ENCODE measurements around the gene MEAF6. TPM values are rescaled to one million over a fixed set of nuclear protein-coding genes. Genes with fewer than 3 reads are reported as not detected.

Gene MEAF6
- total RNA-seq, 1 donor from 2014 or later: 82.9 TPM

- DNase-seq: no peak
Measured at GRCh38 chr1:37483785-37484184, 30.8 kb downstream of the MEAF6 start.

DNA sequence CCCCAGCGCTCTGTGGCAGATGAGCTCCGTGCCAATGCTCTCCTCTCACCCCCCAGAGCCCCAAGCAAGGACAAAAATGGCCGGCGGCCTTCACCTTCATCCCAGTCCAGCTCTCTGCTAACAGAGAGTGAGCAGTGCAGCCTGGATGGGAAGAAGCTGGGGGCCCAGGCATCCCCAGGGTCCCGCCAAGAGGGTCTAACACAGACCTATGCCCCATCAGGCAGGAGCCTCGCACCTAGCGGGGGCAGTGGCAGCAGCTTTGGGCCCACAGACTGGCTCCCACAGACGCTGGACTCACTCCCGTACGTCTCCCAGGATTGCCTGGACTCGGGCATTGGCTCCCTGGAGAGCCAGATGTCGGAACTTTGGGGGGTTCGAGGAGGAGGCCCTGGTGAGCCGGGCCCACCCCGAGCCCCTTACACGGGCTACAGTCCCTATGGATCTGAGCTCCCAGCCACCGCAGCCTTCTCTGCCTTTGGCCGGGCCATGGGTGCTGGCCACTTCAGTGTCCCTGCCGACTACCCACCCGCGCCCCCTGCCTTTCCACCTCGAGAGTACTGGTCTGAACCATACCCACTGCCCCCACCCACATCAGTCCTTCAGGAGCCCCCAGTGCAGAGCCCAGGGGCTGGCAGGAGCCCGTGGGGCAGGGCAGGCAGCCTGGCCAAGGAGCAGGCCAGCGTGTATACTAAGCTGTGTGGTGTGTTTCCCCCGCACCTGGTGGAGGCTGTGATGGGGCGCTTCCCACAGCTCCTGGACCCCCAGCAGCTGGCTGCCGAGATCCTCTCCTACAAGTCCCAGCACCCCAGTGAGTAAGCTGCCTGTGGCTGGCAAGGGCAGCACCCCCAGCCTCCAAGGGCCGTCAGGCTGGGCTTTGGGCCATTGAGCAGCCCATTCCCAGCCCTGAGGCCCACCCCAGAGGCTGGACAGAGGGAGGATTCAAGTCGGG, 31.5 kb downstream of the MEAF6 start:
- no peak for DNase-seq

DNA sequence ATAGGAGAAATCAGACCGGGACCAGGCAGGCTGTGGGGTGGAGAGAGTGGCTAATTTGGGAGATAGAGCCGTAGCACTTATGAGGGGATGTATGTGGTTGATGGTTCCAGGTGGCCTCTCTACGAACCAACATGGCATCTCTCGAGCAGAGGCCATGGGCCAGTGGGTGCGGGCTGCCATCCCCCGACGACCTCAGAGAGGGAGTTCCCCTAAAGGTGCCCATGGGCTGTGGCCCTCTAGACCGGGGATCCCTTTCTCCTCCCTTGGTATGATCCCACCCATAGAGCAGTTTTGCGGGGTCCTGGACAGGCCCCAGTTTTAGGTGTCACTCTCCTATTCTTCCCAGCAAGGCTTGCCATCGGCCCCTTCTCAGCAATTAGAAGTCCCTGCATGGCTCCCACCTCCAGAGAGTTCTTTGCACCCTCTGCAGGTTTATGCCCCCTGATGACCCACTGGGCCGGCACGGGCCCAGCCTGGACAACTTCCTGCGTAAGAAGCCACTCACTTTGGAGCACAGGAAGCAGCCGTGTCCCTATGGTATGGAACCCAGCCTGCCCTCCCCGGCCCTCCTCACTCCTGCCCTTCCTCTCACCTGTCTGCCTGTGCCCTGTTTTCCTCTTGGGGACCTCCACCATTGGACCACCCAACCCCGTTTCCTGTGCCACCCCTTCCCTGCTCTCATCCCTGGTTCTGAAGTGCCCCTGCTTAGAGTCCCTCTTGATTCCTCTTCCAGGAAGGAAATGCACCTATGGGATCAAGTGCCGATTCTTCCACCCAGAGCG, 32.4 kb downstream of the MEAF6 start:
- no peak for DNase-seq

DNA sequence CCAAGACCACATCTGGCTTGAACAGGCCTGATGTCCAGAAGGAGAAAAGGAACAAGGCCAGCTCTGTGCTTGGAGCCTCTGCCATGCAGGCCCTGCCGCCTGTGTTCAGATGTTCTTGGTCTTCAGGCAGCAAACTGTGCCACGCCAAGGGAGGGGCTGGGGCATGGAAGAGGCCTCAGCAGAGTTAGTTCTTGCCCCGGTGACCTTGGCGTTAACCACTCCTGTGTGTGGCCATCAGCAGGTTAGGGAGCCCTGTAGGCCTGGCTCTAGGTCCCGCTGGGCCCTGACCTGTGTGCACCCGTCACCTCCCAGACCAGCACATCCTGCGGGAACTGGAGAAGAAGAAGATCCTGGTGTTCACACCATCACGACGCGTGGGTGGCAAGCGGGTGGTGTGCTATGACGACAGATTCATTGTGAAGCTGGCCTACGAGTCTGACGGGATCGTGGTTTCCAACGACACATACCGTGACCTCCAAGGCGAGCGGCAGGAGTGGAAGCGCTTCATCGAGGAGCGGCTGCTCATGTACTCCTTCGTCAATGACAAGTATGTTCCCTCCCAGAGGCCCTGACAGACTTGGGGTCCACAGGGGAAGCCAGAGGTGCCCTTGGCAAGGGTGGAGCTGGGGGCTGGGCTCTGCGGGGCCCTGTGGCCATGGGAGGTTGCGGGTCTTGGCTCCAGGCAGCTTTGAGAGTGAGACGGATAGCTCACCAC, 33.1 kb downstream of the MEAF6 start:
- DNase-seq: no peak

GRCh38 chr1:37480581-37481288, 33.8 kb downstream of the MEAF6 start:
- no peak for DNase-seq

- no peak for DNase-seq
Measured at GRCh38 chr1:37480125-37480466, 34.5 kb downstream of the MEAF6 start.

DNA sequence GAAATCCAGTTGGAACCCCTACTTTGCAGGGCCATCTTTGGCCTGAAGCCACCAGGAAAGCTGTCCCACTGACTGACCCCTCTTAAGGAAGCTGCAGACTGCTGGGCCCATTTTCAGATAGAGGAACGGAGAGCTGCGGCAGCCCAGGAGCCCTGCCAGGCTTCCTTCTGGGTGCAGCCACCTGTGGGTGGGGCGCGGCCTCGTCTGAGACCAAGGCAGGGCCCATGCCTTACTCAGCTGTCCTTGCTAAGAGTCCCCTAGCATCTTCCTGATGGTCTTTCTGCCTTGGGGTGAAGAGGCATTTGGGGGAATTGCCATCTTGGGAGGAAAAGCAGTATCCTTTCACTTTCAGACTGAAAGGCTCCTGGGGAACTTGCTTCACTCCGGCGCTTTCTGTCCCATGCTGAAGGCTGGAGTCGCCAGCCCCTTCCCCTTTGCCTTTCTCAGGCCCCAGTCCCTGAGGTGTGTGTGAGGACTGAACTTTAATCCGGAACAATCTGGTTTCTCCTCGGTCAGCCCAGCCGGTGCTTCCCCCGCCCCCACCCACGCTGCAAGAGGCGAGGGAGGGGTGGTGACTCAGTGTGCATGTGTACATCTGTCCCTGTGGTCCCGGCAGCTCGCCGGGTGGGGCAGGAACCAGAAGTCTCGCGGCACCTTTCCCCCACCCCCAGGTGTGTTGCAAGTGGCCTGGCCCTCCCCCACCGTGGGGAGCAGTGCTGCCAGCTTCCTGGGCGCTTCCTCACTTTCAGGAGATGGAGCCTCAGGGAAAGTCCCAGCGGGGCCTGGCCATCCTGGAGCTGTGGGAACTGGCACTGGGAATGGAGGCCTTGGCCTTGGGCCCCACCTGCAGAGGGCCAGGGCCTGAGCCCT, 35.1 kb downstream of the MEAF6 start:
- DNase-seq: peak; percentile 84

- DNase-seq: no peak
Measured at GRCh38 chr1:37478890-37479254, 35.7 kb downstream of the MEAF6 start.

- DNase-seq: no peak
Measured at GRCh38 chr1:37478451-37478881, 36.1 kb downstream of the MEAF6 start.

DNA sequence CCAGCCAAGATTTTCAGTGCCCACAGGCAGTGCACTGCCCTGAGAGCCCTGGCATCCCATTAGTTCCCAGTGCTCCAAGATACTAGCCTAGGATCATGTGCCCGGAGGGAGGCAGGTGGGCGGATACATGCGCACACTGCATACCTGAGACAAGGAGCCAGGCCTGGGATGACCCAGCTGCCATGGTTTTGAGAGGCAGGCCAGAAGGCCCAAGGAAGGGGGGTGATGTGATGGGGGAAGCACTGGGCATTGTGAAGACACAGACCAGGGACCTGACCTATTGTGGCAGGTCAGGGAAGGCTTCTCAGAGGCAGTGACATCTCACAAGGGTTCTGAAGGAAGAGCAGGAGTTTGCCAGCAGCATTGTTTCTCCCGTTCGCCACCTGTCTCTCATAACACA, 36.6 kb downstream of the MEAF6 start:
- no peak for DNase-seq

DNA sequence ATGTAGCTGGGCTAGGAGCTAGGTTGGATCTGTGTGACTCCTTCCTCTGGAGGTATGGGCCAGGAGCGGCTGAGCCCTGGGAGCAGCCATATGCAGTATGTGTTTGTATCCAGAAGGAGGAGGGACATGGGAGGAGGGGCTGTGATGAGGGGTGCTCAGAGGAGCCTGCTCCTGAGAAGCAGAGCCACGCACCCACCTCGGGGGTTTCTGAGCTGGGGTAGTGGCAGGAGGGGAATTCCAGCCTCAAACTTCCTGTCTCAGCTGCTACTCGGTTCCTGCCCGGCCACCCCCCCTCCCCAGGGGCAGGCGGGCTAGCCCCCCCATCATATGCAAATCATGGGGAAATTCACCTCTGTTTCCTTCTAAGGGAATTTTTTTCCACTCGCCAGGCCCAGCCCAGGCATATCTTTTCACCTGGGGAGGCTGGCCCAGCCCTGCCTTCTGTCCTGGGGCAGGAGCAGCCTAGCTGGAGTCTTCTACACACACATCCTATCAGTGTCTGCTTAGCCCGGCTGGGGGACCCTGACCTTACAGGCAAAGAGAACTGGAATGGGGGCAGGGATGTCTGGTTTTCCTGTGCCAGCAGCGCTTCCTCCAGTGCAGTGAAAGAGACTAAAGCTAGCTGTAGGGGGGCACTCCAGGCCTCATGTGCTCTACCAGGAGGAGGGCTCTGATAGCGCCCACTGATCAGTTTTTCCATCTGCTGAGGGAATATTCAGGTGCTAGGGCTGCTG, 37.2 kb downstream of the MEAF6 start:
- peak; percentile 75 for DNase-seq

DNA sequence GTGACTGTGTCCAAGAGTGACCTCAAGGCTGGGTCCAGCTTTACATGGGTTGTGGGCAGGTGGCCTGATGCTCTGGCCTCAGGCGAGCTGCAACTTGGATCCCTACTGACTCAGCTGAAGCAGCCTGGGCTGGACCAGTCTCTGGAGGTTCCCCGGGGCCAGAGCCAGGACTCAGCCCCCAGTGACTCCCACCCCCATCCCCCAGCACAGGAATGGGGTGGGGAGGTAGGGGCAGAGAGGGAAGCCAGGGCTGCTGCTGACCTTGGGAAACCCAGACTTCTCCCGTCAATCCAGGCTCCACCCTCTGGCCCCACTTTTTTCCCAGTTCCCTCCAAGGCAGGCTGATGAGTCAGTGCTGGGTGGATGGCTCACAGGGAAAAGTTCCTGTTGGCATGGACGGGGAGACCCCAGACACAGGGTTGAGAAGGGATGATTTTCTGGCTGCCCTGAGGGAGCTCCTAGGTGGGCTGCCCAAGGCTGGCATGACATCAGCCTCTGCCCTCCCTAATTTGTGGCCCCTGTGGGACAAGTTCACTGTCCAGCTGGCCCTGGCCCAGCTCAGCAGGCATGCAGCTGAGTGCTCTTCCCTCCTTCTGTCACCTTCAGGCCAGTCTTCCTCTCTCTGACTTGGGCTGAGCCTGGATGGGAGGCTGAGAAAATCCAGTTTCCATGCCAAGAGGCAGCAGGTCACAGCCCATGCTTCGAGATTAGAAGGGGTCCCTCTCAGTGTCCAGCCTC, 37.9 kb downstream of the MEAF6 start:
- DNase-seq: peak; percentile 84

DNA sequence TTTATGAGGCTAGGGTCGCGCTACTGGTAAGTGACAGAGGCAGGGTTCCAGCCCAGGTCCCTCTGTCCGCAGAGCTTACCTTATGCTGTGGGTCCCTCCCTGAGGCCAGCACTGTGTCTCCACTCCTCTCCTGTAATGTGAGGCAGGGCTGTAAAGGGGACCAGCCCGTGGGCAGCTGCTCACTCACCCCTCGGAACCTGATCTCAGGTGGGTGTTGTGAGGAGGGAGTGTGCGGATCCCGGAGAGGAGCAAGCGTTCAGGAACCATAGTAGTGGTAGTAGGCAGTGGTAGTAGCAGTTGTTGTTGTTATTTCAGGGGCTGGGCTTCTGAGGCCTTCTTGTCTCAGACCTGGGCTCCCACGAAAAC, 38.5 kb downstream of the MEAF6 start:
- no peak for DNase-seq

DNA sequence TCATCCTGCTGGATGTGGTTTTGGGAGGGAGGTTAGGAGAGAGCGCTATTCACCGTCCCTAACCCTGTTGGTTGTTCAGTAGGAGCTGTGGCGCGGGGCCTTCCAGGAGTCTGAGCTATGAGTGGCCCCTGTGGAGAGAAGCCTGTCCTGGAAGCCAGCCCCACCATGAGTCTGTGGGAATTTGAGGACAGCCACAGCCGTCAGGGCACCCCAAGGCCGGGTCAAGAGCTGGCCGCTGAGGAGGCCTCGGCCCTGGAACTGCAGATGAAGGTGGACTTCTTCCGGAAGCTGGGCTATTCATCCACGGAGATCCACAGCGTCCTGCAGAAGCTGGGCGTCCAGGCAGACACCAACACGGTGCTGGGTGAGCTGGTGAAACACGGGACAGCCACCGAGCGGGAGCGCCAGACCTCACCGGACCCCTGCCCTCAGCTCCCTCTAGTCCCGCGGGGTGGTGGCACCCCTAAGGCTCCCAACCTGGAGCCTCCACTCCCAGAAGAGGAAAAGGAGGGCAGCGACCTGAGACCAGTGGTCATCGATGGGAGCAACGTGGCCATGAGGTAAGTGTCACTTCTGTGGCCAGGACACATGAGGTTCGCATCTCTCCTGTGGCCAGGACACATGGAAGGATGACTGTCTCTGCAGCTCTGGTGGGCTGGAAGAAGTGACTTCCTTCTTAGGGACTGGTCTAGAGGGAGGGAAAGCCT, 39.0 kb downstream of the MEAF6 start:
- no peak for DNase-seq

GRCh38 chr1:37474697-37475379, 39.7 kb downstream of the MEAF6 start:
- peak; percentile 48 for DNase-seq

DNA sequence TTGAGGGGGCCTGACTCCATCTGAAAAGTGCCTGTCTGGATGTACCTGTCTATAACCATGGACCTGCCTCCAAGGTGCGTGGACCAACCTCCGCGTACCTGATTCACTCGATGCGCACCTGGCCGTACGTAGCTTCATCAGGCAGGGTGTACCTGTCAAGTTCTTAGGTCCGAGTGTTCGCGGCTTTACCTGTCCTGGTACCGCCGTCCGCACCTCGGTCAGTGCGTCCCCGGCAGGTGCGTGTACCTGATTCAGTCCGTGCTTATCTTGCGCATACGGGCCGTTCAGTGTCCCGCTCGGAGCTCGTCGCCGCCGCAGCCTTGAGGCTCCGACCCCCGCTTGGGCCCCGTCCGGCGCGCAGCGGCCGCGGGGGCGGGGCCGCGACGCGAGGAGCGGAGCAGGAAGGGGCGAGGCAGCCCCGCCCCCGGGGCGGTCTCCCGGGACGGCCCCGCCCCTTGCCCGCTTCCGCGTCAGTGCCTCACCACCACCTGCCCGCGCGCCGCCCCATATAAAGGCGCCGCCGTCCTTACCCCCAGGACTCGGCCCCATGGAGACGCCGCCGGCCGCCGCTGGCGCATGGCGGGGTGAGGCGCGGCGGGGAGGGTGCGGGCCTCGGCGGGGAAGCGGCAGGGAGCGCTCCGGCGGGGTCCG, 40.4 kb downstream of the MEAF6 start, which contains the start of gene ZC3H12A:
TSS of gene ZC3H12A (plus strand) at position 535 of the 651 bp plus-strand sequence. CDS start 917 bp downstream, outside the sequence.
- DNase-seq: peak; percentile 93

DNA sequence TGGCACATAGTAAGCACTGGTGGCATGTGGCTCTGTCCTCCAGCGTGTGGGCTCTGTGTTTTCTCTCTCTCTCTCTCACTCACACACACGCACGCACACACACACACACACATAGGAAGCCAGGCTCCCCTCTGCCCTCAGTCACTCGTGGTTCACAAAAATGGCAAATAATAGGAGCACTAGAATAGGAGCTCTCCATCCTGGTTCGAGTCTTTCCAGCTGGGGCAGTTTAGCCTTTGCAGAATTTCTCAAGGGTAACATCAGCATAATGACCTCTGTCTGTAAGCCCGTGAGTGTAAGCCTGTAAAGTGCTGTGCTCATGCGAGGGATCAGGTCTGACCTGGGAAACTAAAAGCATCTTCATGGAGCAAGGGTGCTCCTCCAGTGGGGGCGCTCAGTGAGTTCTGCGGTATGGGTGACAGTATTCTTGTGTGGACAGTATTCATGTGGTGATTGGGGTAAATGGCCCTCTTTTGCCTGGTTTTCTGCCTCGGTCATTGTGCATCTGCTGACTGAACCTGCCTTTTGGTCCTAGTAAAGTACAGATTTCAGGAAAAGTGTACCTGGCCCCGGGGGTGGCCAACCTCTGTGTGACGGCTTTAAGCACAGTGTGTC, 41.0 kb downstream of the MEAF6 start:
- peak; percentile 33 for DNase-seq

DNA sequence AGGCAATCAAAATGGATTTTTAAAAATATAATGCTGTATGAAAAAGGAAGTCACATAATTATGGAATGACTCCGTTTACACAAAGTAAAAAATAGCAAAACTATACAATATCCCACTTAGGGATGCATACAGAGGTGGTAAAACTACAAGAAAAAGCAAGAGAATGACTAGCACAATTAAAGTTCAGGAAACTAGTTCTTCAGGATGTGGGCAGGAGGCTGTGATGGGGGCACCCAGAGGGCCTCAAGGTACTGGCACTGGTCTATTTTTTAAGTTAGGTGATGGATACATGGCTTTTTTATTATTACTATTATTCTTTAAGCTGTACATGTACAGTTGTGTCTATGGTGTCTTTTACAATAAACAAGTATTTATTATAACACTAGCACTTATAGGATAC, 41.6 kb downstream of the MEAF6 start:
- no peak for DNase-seq

Data from dermis blood vessel endothelial cell (primary cell).